Neuronal stem cell (in vitro differentiated cells): ENCODE data around the gene OCA2.

Experiments used
- DNase-seq: peaks from one replicate; pipeline ENCODE4 v3.0.0-alpha.2; 2013; ENCODE audit warnings: low spot score
- H2AFZ ChIP-seq: one replicate; pipeline ENCODE4 v1.6.1; 2013; ENCODE audit warnings: mild to moderate bottlenecking, low read length, inconsistent platforms
- H2AK5ac ChIP-seq: 2 replicates; pipeline ENCODE4 v1.6.1; 2013; ENCODE audit warnings: low read depth, mild to moderate bottlenecking, inconsistent platforms, low read length, moderate library complexity, mixed read lengths
- H2BK120ac ChIP-seq: 2 replicates; pipeline ENCODE4 v1.6.1; 2013; ENCODE audit warnings: low read depth, mild to moderate bottlenecking, inconsistent platforms, low read length, moderate library complexity, mixed read lengths
- H2BK12ac ChIP-seq: one replicate; pipeline ENCODE4 v1.6.1; 2013; ENCODE audit warnings: low read length, inconsistent platforms
- H2BK15ac ChIP-seq: 2 replicates; pipeline ENCODE4 v1.6.1; 2013; ENCODE audit warnings: mild to moderate bottlenecking, low read length, inconsistent platforms, mixed read lengths
- H2BK5ac ChIP-seq: one replicate; pipeline ENCODE4 v1.6.1; 2013; ENCODE audit warnings: inconsistent platforms, mild to moderate bottlenecking, low read length, moderate library complexity
- H3K14ac ChIP-seq: one replicate; pipeline ENCODE4 v1.6.1; 2013; ENCODE audit warnings: low read length, inconsistent platforms
- H3K18ac ChIP-seq: 2 replicates; pipeline ENCODE4 v1.6.1; 2013; ENCODE audit warnings: low read length, inconsistent platforms
- H3K23ac ChIP-seq: 2 replicates; pipeline ENCODE4 v1.6.1; 2013; ENCODE audit warnings: low read depth, mild to moderate bottlenecking, mixed read lengths, low read length, inconsistent platforms; ENCODE audit not compliant: poor library complexity
- H3K27ac ChIP-seq: replicated peaks from 3 replicates; pipeline ENCODE4 v1.5.1; 2013; ENCODE audit warnings: low read length, inconsistent platforms
- H3K27me3 ChIP-seq, 3 experiments: 2 replicates each; pipeline ENCODE4 v1.6.1; 2013; ENCODE audit warnings: low read length in 3 of 3, mild to moderate bottlenecking in 2 of 3, inconsistent platforms in 1 of 3, low read depth in 1 of 3, mixed read lengths in 1 of 3, moderate library complexity in 1 of 3; ENCODE audit not compliant: control insufficient read depth in 3 of 3, insufficient read depth in 3 of 3
- H3K36me3 ChIP-seq, 2 donors: replicated peaks in 1 of 2; 2 replicates each; pipeline ENCODE4 v1.6.1; 2013; ENCODE audit warnings: low read length in 2 of 2; ENCODE audit not compliant: control insufficient read depth in 2 of 2, insufficient read depth in 2 of 2
- H3K4ac ChIP-seq: 2 replicates; pipeline ENCODE4 v1.6.1; 2013; ENCODE audit warnings: inconsistent platforms, mild to moderate bottlenecking, low read length, moderate library complexity
- H3K4me1 ChIP-seq, 2 donors: 1 replicate in 1 of 2; 2 replicates in 1 of 2; pipeline ENCODE4 v1.6.1; 2013; ENCODE audit warnings: low read length in 2 of 2, low read depth in 1 of 2; ENCODE audit not compliant: control insufficient read depth in 2 of 2, insufficient read depth in 1 of 2
- H3K4me2 ChIP-seq: one replicate; pipeline ENCODE4 v1.6.1; 2013; ENCODE audit warnings: mild to moderate bottlenecking, low read length, inconsistent platforms; ENCODE audit not compliant: insufficient read depth, poor library complexity, severe bottlenecking
- H3K4me3 ChIP-seq, 2 donors: 2 replicates each; pipeline ENCODE4 v1.5.1; 2013; ENCODE audit warnings: low read length in 2 of 2, mild to moderate bottlenecking in 2 of 2, inconsistent platforms in 1 of 2, moderate library complexity in 1 of 2
- H3K79me1 ChIP-seq: one replicate; pipeline ENCODE4 v1.6.1; 2013; ENCODE audit warnings: low read depth, mild to moderate bottlenecking, inconsistent platforms, low read length, moderate library complexity
- H3K9ac ChIP-seq: one replicate; pipeline ENCODE4 v1.6.1; 2013; ENCODE audit warnings: mild to moderate bottlenecking, low read depth, low read length, inconsistent platforms; ENCODE audit not compliant: poor library complexity
- H3K9me3 ChIP-seq, 2 donors: replicated peaks in 1 of 2; 2 replicates each; pipeline versions ENCODE3 to v1.6.1; 2013; ENCODE audit warnings: low read length in 2 of 2, mild to moderate bottlenecking in 2 of 2, inconsistent platforms in 1 of 2, low read depth in 1 of 2, mixed read lengths in 1 of 2, moderate library complexity in 1 of 2; ENCODE audit not compliant: control insufficient read depth in 2 of 2, insufficient read depth in 1 of 2
- H4K8ac ChIP-seq: one replicate; pipeline ENCODE4 v1.6.1; 2013; ENCODE audit warnings: low read depth, mild to moderate bottlenecking, inconsistent platforms, low read length, moderate library complexity
- H4K91ac ChIP-seq: one replicate; pipeline ENCODE4 v1.6.1; 2013; ENCODE audit warnings: low read length, low read depth, mild to moderate bottlenecking, inconsistent platforms; ENCODE audit not compliant: poor library complexity
- WGBS, 2 donors: extraction: QIAGEN DNeasy Blood & Tissue Kit; methylation state at CpG; one replicate each; pipeline ENCODE4 v1.1.7; 2013; ENCODE audit warnings: missing lambda C conversion rate in 2 of 2, mixed read lengths in 1 of 2; ENCODE audit not compliant: insufficient read length in 2 of 2, insufficient replicate concordance in 1 of 2; ENCODE audit errors: extremely low coverage in 2 of 2; 5-methylcytosine and 5-hydroxymethylcytosine counted together

Gene OCA2

GRCh38 chr15:27845535-27846369 is 253.4 kb downstream of the OCA2 start:
- H3K4ac ChIP-seq: no peak overlapping the region
- no peak overlapping the region for H2BK15ac ChIP-seq
- H3K23ac ChIP-seq: no peak overlapping the region
- H3K9me3 ChIP-seq: peaks cover 0 to 6% of the 10 kb centered on the region in 2 donors
- no peak overlapping the region for H3K27ac ChIP-seq
- H2BK120ac ChIP-seq: no peak overlapping the region
- H3K27me3 ChIP-seq: no peaks in the 10 kb centered on the region
- peaks cover 1% of the 10 kb centered on the region for H3K79me1 ChIP-seq
- no peak overlapping the region for H4K91ac ChIP-seq
- H3K4me3 ChIP-seq: peak overlapping the region in 1 of 2 donors; percentile 1
- DNase-seq: no peak
- no CpG with 5 or more reads among the region's 21 CpGs for WGBS, 2 donors
- peak overlapping the region; percentile 31 for H3K18ac ChIP-seq
- H4K8ac ChIP-seq: no peak overlapping the region
- no peak overlapping the region for H3K4me2 ChIP-seq
- H2AK5ac ChIP-seq: no peak overlapping the region
- no peak overlapping the region for H3K9ac ChIP-seq
- H3K14ac ChIP-seq: no peak overlapping the region
- H2BK12ac ChIP-seq: no peak overlapping the region
- no peak overlapping the region for H2AFZ ChIP-seq
- peaks cover 0 to 6% of the 10 kb centered on the region in 2 donors for H3K4me1 ChIP-seq
- no peaks in the 10 kb centered on the region for H3K36me3 ChIP-seq
- H2BK5ac ChIP-seq: no peak overlapping the region

GRCh38 chr15:27844018-27844666 is 255.0 kb downstream of the OCA2 start:
- Histone ChIP-seq H2AFZ (no peak overlapping the region), H3K27ac (no peak overlapping the region), H3K9ac (no peak overlapping the region), H3K79me1 (peaks cover 1% of the 10 kb centered on the region), H3K4me1 (peaks cover 0 to 6% of the 10 kb centered on the region in 2 donors), H2BK120ac (no peak overlapping the region), H2BK5ac (no peak overlapping the region), H3K14ac (no peak overlapping the region), H3K4me3 (no peak overlapping the region), H3K23ac (no peak overlapping the region), H3K4ac (no peak overlapping the region), H3K9me3 (peaks cover 0 to 4% of the 10 kb centered on the region in 2 donors), H3K27me3 (no peaks in the 10 kb centered on the region), H2BK12ac (no peak overlapping the region), H2AK5ac (no peak overlapping the region), H4K91ac (no peak overlapping the region), H2BK15ac (no peak overlapping the region), H3K4me2 (no peak overlapping the region), H3K36me3 (no peaks in the 10 kb centered on the region), H4K8ac (no peak overlapping the region), H3K18ac (peak overlapping the region; percentile 52)
- no CpG with 5 or more reads among the region's 13 CpGs for WGBS, 2 donors
- DNase-seq: no peak

- Histone ChIP-seq H3K23ac (no peak overlapping the region), H2BK12ac (no peak overlapping the region), H4K91ac (no peak overlapping the region), H3K4me1 (peaks cover 0 to 6% of the 10 kb centered on the region in 2 donors), H3K27me3 (no peaks in the 10 kb centered on the region), H2BK5ac (no peak overlapping the region), H3K4me2 (no peak overlapping the region), H3K18ac (peak overlapping the region; percentile 53), H3K9me3 (no peaks in the 10 kb centered on the region), H4K8ac (no peak overlapping the region), H3K36me3 (no peaks in the 10 kb centered on the region), H3K79me1 (peaks cover 1% of the 10 kb centered on the region), H2AFZ (no peak overlapping the region), H3K9ac (no peak overlapping the region), H3K27ac (no peak overlapping the region), H3K4ac (no peak overlapping the region), H2AK5ac (no peak overlapping the region), H3K14ac (no peak overlapping the region), H3K4me3 (no peak overlapping the region), H2BK15ac (no peak overlapping the region), H2BK120ac (no peak overlapping the region)
- no peak for DNase-seq
- WGBS, 2 donors: no CpG with 5 or more reads among the region's 3 CpGs
Observed at GRCh38 chr15:27843146-27843545, 256.0 kb downstream of the OCA2 start.

- Histone ChIP-seq H4K8ac (no peak overlapping the region), H3K27ac (no peak overlapping the region), H2BK12ac (no peak overlapping the region), H4K91ac (no peak overlapping the region), H2BK15ac (no peak overlapping the region), H3K79me1 (peaks cover 1% of the 10 kb centered on the region), H2AK5ac (no peak overlapping the region), H3K23ac (no peak overlapping the region), H3K4me2 (no peak overlapping the region), H2AFZ (no peak overlapping the region), H3K4ac (no peak overlapping the region), H3K27me3 (no peaks in the 10 kb centered on the region), H3K4me3 (peak overlapping the region in 1 of 2 donors; percentile 20), H2BK120ac (no peak overlapping the region), H3K14ac (no peak overlapping the region), H3K9ac (no peak overlapping the region), H3K18ac (no peak overlapping the region), H3K36me3 (no peaks in the 10 kb centered on the region), H2BK5ac (no peak overlapping the region), H3K4me1 (peaks cover 0 to 6% of the 10 kb centered on the region in 2 donors), H3K9me3 (no peaks in the 10 kb centered on the region)
- no peak for DNase-seq
- no CpG with 5 or more reads among the region's 3 CpGs for WGBS, 2 donors
Observed at GRCh38 chr15:27842526-27842925, 256.6 kb downstream of the OCA2 start.
